K562 (cell line): ENCODE measurements around the gene CPNE9. TPM values are rescaled to one million over a fixed set of nuclear protein-coding genes. Genes with fewer than 3 reads are reported as not detected.
A peak's percentile ranks its signal among the peaks of the same experiment; 100 is the strongest.

Experiments
- ATAC-seq: fragments of 200-7000 bp; cut with Tn5 transposase; 3 replicates; pipeline ENCODE4 v1.9.1; 2020; ENCODE audit warnings: moderate library complexity
- BruUV-seq: library from RNA; stranded (reverse); fragments of 400-500 nt; replicated peaks from 2 replicates; lab custom pipeline; 2021; lab: Mats Ljungman, UMichigan
- CTCF ChIA-PET: fragments of 300-600 bp; formaldehyde crosslinking; extraction: SDS; loops from one replicate; lab custom pipeline; 2021; ENCODE audit warnings: low intra/inter-chr PET ratio; lab: Yijun Ruan, JAX
- POLR2A ChIA-PET: fragments of 300-600, 350-650 bp; sonication (Branson Sonifier 250); formaldehyde crosslinking; extraction: SDS; loops from one replicate; lab custom pipeline; 2021; ENCODE audit warnings: antibody characterized with exemption, inconsistent platforms; lab: Yijun Ruan, JAX
- DNase-seq, 4 experiments: peaks; one replicate each; pipeline versions ENCODE4 v3.0.0 to v3.0.0-alpha.2; 2011 to 2018; ENCODE audit warnings: low spot score in 3 of 4, mixed read lengths in 3 of 4; ENCODE audit errors: extremely low read depth in 1 of 4
- FAIRE-seq: peaks from 2 replicates; lab custom pipeline; 2011; peaks lifted over from hg19 to GRCh38; lab: Jason Lieb, UNC
- H2AFZ ChIP-seq: 2 replicates; pipeline ENCODE4 v1.6.0; 2011; ENCODE audit warnings: low read depth, low read length, control low read depth, inconsistent platforms
- H3K27ac ChIP-seq: fragments of 200-600 bp; 3 replicates; pipeline ENCODE4 v1.8.0; 2011; ENCODE audit warnings: low read depth, mild to moderate bottlenecking, control low read depth, inconsistent platforms, low read length, moderate library complexity, mixed read lengths; ENCODE audit errors: extremely low read depth
- H3K27me3 ChIP-seq, 2 experiments: fragments of 300-600 bp in 1 of 2; 2 replicates in 1 of 2; 3 replicates in 1 of 2; pipeline versions ENCODE4 v1.6.0 to v1.8.0; 2011; ENCODE audit warnings: inconsistent platforms in 2 of 2, low read length in 2 of 2, mild to moderate bottlenecking in 1 of 2, mixed read lengths in 1 of 2, moderate library complexity in 1 of 2; ENCODE audit not compliant: control insufficient read depth in 2 of 2, insufficient read depth in 2 of 2
- H3K36me3 ChIP-seq: fragments of 300-600 bp; 3 replicates; pipeline ENCODE4 v1.8.0; 2011; ENCODE audit warnings: mild to moderate bottlenecking, low read length, inconsistent platforms; ENCODE audit not compliant: control insufficient read depth, insufficient read depth
- H3K4me1 ChIP-seq, 2 experiments: fragments of 200-600 bp in 1 of 2; replicated peaks in 1 of 2; 2 replicates in 1 of 2; 3 replicates in 1 of 2; pipeline versions ENCODE4 v1.5.1 to v1.8.0; 2011; ENCODE audit warnings: inconsistent platforms in 2 of 2, low read length in 2 of 2, mild to moderate bottlenecking in 1 of 2, mixed read lengths in 1 of 2, moderate library complexity in 1 of 2; ENCODE audit not compliant: control insufficient read depth in 2 of 2, insufficient read depth in 2 of 2
- H3K4me2 ChIP-seq: 2 replicates; pipeline ENCODE4 v1.6.1; 2011; ENCODE audit warnings: low read length, control low read depth, inconsistent platforms, mixed read lengths; ENCODE audit not compliant: insufficient read depth
- H3K4me3 ChIP-seq: fragments of 200-600 bp; sonication (generic), shearing (Covaris generic); 2 replicates; pipeline ENCODE4 v1.5.1; 2016; ENCODE audit warnings: control low read depth, inconsistent platforms
- H3K79me2 ChIP-seq: fragments of 200-600 bp; 3 replicates; pipeline ENCODE4 v1.8.0; 2011; ENCODE audit warnings: low read length, inconsistent platforms; ENCODE audit not compliant: control insufficient read depth, insufficient read depth
- H3K9ac ChIP-seq, 2 experiments: 2 replicates each; pipeline versions ENCODE4 v1.6.0 to v1.6.1; 2011; ENCODE audit warnings: low read depth in 2 of 2, low read length in 2 of 2, control low read depth in 1 of 2, inconsistent platforms in 1 of 2, mild to moderate bottlenecking in 1 of 2, mixed read lengths in 1 of 2; ENCODE audit not compliant: insufficient read depth in 1 of 2
- H3K9me1 ChIP-seq: one replicate; pipeline ENCODE4 v1.6.0; 2011; ENCODE audit warnings: inconsistent platforms, mild to moderate bottlenecking, low read length, moderate library complexity; ENCODE audit not compliant: control insufficient read depth, insufficient read depth
- H3K9me3 ChIP-seq: replicated peaks from 2 replicates; pipeline ENCODE4 v1.5.1; 2011; ENCODE audit warnings: low read depth, low read length, inconsistent platforms; ENCODE audit not compliant: control insufficient read depth, insufficient read depth
- H4K20me1 ChIP-seq: replicated peaks from 2 replicates; pipeline ENCODE4 v1.6.1; 2011; ENCODE audit warnings: low read length, inconsistent platforms, mixed read lengths; ENCODE audit not compliant: control insufficient read depth, insufficient read depth
- CCAR2 ChIP-seq: fragments of 200-400 bp; formaldehyde crosslinking; IDR thresholded peaks from 2 replicates; pipeline ENCODE4 v1.6.1; 2017; ENCODE audit warnings: mild to moderate bottlenecking, low read depth, low read length
- CEBPB ChIP-seq: fragments of 450-650 bp; IDR thresholded peaks from 2 replicates; pipeline ENCODE4 v1.6.1; 2016; ENCODE audit warnings: missing genetic modification characterization, missing compliant biosample characterization
- ELF2 ChIP-seq: fragments of 250-450 bp; sonication (Bioruptor Pico); IDR thresholded peaks from 2 replicates; pipeline ENCODE4 v1.5.0; 2021; ENCODE audit warnings: mild to moderate bottlenecking
- HLTF ChIP-seq: fragments of 450-650 bp; IDR thresholded peaks from 2 replicates; pipeline ENCODE4 v1.6.1; 2016
- KAT7 ChIP-seq: sonication (generic); formaldehyde crosslinking; IDR thresholded peaks from 2 replicates; pipeline ENCODE4 v1.8.0; 2022; ENCODE audit warnings: missing genetic modification reagents, mild to moderate bottlenecking, borderline replicate concordance
- NCOA1 ChIP-seq: fragments of 450-650 bp; IDR thresholded peaks from 2 replicates; pipeline ENCODE4 v1.6.1; 2016; ENCODE audit warnings: low read depth
- POLR2H ChIP-seq: IDR thresholded peaks from 2 replicates; pipeline ENCODE4 v1.6.1; 2016; ENCODE audit warnings: missing genetic modification characterization, low read depth, mild to moderate bottlenecking, control low read depth, missing compliant biosample characterization, moderate library complexity
- RAD21 ChIP-seq, 2 experiments: fragments of 250-450 bp in 1 of 2; fragments of 450-650 bp in 1 of 2; sonication (Bioruptor Pico) in 1 of 2; formaldehyde crosslinking in 1 of 2; IDR thresholded peaks in 1 of 2; conservative IDR thresholded peaks in 1 of 2; 2 replicates each; pipeline versions ENCODE4 v1.4.0 to v1.8.0; 2020 to 2022; ENCODE audit warnings: mild to moderate bottlenecking in 2 of 2, moderate library complexity in 1 of 2
- RBM39 ChIP-seq: fragments of 200-400 bp; formaldehyde crosslinking; optimal IDR thresholded peaks from 2 replicates; pipeline ENCODE3; 2018; ENCODE audit warnings: low read depth, low read length
- TSC22D4 ChIP-seq: fragments of 450-650 bp; IDR thresholded peaks from 2 replicates; pipeline ENCODE4 v1.6.1; 2016; ENCODE audit warnings: missing genetic modification characterization, missing biosample characterization, control low read depth
- ZNF239 ChIP-seq: fragments of 250-450 bp; sonication (Bioruptor Pico); IDR thresholded peaks from 2 replicates; pipeline ENCODE4 v1.4.0; 2020; ENCODE audit warnings: mild to moderate bottlenecking
- ZNF282 ChIP-seq: sonication (generic); formaldehyde crosslinking; IDR thresholded peaks from 2 replicates; pipeline ENCODE4 v1.8.1; 2023; ENCODE audit warnings: missing genetic modification reagents
- WGBS: fragments of 100-300 bp; shearing (Covaris generic); methylation state at CpG from one replicate; pipeline ENCODE4 v1.1.6; 2016; ENCODE audit warnings: low coverage, mixed read lengths; ENCODE audit not compliant: insufficient coverage; ENCODE audit errors: missing lambda C conversion rate; 5-methylcytosine and 5-hydroxymethylcytosine counted together
- in situ Hi-C: fragments of 300-500 bp; cut with MboI; formaldehyde crosslinking; loops from 4 replicates; pipeline ENCODE4 v1.15.0; 2018; ENCODE audit warnings: inconsistent platforms, mixed read lengths
- intact Hi-C: fragments of 100-400 bp; cut with micrococcal nuclease; formaldehyde crosslinking; loops from 2 replicates; pipeline ENCODE4 v1.14.2; 2022
- polyA plus RNA-seq, 8 experiments: library from polyadenylated mRNA; depleted of rRNA in 4 of 8; stranded (reverse) in 5 of 8; unstranded in 3 of 8; fragments of >200 nt; fragmentation: Nextera tagmentation in 2 of 8; fragmentation: Illumina TruSeq in 1 of 8; extraction: Ambion mirVana in 2 of 8; extraction: Trizol in 1 of 8; gene quantifications; 2 replicates each; pipeline versions ENCODE4 v1.2.1 to v1.2.3, GENCODE V29; 2011 to 2014; ENCODE audit warnings: inconsistent platforms in 1 of 8, missing spikeins in 1 of 8
- total RNA-seq, 7 experiments: library from RNA; depleted of rRNA in 6 of 7; stranded (reverse); fragments of >200 nt in 6 of 7; fragmentation: Illumina TruSeq in 2 of 7; extraction: Trizol in 2 of 7; gene quantifications; 2 replicates each; pipeline versions ENCODE4 v1.2.1 to v1.2.3, GENCODE V29; 2011 to 2021; ENCODE audit warnings: low replicate concordance in 1 of 7
- TF ChIP-seq, protein P1 (sequence below): fragments of 250-450 bp; sonication (Bioruptor Pico); IDR thresholded peaks from 2 replicates; pipeline ENCODE4 v1.9.0; 2021; ENCODE audit warnings: mild to moderate bottlenecking
- TF ChIP-seq, protein P2 (sequence below): fragments of 250-450 bp; sonication (Bioruptor Pico); IDR thresholded peaks from 2 replicates; pipeline ENCODE4 v1.8.0; 2021; ENCODE audit warnings: moderate library complexity, mild to moderate bottlenecking, inconsistent platforms
- TF ChIP-seq, protein P3 (sequence below): fragments of 450-650 bp; formaldehyde crosslinking; IDR thresholded peaks from 2 replicates; pipeline ENCODE4 v1.4.0; 2022; ENCODE audit warnings: missing genetic modification characterization
- TF ChIP-seq, protein P4 (sequence below): fragments of 450-650 bp; IDR thresholded peaks from one replicate; pipeline ENCODE4 v1.6.1; 2018; ENCODE audit warnings: mild to moderate bottlenecking, moderate library complexity; ENCODE audit not compliant: partially characterized antibody
- TF ChIP-seq, protein P5 (sequence below): fragments of 250-450 bp; sonication (Bioruptor Pico); IDR thresholded peaks from 2 replicates; pipeline ENCODE4 v1.8.0; 2022; ENCODE audit warnings: inconsistent platforms

CPNE9 gene
- total and polyA plus RNA-seq, 9 of the 15 experiments (the other 6 are each of a cell fraction or from before 2014, with no cell fraction given): 0.22 to 0.56 (median 0.29) TPM; not detected in 3

DNA sequence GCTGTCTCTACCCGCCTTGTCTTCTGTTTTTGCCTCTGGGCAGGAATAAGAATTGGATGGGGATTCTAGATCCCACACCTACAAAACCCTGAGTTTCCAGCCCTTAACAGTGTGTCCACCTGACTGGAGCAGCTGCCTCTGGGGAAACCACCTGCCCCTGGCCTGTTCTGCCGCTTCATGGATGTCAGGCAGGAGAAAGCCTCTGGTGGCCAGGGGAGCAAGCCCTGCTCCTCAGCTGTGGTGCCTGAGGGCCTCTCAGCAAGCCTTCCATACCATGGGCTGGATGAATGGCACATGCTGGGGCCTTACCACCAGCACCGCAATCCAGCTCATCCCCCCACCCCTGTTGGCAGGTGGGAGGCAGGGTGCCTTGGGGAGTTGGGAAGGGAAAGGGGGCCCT, 5.3 kb upstream of the CPNE9 start:
- Histone ChIP-seq H3K9ac (peak overlapping the region in 1 of 2 experiments; percentile 30; a peak in 1 of 4 replicates), H3K4me2 (no peak overlapping the region), H3K27me3 (no peaks in the 10 kb centered on the region), H3K27ac (no peak overlapping the region), H3K4me1 (no peaks in the 10 kb centered on the region; a peak in 1 of 5 replicates), H3K9me1 (peaks cover 3% of the 10 kb centered on the region), H3K9me3 (no peaks in the 10 kb centered on the region), H3K36me3 (peaks cover 51% of the 10 kb centered on the region; the same call in 2 of the 3 replicates), H2AFZ (no peak overlapping the region), H3K4me3 (no peak overlapping the region), H4K20me1 (0 out of 2 replicates have a peak, but pooled peaks cover 5% of the 10 kb centered on the region), H3K79me2 (no peaks in the 10 kb centered on the region)
- TF ChIP-seq POLR2H (no peak), CEBPB (no peak), CCAR2 (no peak), ELF2 (CRISPR knock-in tag) (no peak), ZNF239 (CRISPR knock-in tag) (no peak), RBM39 (no peak), NCOA1 (no peak), KAT7 (CRISPR knock-in tag) (no peak), HLTF (no peak), ZNF282 (CRISPR knock-in tag) (no peak), TSC22D4 (tag) (no peak), RAD21 (CRISPR knock-in tag; conservative IDR thresholded peaks at IDR 0.05 in 1 of 2, IDR thresholded peaks at IDR 0.05 in 1 of 2) (no peak)
- TF ChIP-seq, protein P1, sequence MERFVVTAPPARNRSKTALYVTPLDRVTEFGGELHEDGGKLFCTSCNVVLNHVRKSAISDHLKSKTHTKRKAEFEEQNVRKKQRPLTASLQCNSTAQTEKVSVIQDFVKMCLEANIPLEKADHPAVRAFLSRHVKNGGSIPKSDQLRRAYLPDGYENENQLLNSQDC: no peak
- TF ChIP-seq, protein P2, sequence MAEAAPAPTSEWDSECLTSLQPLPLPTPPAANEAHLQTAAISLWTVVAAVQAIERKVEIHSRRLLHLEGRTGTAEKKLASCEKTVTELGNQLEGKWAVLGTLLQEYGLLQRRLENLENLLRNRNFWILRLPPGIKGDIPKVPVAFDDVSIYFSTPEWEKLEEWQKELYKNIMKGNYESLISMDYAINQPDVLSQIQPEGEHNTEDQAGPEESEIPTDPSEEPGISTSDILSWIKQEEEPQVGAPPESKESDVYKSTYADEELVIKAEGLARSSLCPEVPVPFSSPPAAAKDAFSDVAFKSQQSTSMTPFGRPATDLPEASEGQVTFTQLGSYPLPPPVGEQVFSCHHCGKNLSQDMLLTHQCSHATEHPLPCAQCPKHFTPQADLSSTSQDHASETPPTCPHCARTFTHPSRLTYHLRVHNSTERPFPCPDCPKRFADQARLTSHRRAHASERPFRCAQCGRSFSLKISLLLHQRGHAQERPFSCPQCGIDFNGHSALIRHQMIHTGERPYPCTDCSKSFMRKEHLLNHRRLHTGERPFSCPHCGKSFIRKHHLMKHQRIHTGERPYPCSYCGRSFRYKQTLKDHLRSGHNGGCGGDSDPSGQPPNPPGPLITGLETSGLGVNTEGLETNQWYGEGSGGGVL (CRISPR knock-in tag): no peak
- TF ChIP-seq, protein P3, sequence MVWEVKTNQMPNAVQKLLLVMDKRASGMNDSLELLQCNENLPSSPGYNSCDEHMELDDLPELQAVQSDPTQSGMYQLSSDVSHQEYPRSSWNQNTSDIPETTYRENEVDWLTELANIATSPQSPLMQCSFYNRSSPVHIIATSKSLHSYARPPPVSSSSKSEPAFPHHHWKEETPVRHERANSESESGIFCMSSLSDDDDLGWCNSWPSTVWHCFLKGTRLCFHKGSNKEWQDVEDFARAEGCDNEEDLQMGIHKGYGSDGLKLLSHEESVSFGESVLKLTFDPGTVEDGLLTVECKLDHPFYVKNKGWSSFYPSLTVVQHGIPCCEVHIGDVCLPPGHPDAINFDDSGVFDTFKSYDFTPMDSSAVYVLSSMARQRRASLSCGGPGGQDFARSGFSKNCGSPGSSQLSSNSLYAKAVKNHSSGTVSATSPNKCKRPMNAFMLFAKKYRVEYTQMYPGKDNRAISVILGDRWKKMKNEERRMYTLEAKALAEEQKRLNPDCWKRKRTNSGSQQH (CRISPR knock-in tag): no peak
- TF ChIP-seq, protein P4, sequence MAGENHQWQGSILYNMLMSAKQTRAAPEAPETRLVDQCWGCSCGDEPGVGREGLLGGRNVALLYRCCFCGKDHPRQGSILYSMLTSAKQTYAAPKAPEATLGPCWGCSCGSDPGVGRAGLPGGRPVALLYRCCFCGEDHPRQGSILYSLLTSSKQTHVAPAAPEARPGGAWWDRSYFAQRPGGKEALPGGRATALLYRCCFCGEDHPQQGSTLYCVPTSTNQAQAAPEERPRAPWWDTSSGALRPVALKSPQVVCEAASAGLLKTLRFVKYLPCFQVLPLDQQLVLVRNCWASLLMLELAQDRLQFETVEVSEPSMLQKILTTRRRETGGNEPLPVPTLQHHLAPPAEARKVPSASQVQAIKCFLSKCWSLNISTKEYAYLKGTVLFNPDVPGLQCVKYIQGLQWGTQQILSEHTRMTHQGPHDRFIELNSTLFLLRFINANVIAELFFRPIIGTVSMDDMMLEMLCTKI: no peak
- TF ChIP-seq, protein P5, sequence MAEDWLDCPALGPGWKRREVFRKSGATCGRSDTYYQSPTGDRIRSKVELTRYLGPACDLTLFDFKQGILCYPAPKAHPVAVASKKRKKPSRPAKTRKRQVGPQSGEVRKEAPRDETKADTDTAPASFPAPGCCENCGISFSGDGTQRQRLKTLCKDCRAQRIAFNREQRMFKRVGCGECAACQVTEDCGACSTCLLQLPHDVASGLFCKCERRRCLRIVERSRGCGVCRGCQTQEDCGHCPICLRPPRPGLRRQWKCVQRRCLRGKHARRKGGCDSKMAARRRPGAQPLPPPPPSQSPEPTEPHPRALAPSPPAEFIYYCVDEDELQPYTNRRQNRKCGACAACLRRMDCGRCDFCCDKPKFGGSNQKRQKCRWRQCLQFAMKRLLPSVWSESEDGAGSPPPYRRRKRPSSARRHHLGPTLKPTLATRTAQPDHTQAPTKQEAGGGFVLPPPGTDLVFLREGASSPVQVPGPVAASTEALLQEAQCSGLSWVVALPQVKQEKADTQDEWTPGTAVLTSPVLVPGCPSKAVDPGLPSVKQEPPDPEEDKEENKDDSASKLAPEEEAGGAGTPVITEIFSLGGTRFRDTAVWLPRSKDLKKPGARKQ (CRISPR knock-in tag): no peak
- CTCF ChIA-PET: no interaction called here
- no peak for ATAC-seq
- POLR2A ChIA-PET: interaction anchor here (0.7 to 0.8 kb wide), 3 partner anchors 8 to 30 kb away, joined by 3 read pairs; no protein-coding TSS in a partner anchor
- 82% methylated on average over 3 of the region's 3 CpGs for WGBS
- intact Hi-C loops (no loop called here), in situ Hi-C loops (no loop called here)
- no TSS peak for BruUV-seq
- FAIRE-seq: no peak
- DNase-seq: no peak
